ENCODE results near the gene ADARB2.

DNA sequence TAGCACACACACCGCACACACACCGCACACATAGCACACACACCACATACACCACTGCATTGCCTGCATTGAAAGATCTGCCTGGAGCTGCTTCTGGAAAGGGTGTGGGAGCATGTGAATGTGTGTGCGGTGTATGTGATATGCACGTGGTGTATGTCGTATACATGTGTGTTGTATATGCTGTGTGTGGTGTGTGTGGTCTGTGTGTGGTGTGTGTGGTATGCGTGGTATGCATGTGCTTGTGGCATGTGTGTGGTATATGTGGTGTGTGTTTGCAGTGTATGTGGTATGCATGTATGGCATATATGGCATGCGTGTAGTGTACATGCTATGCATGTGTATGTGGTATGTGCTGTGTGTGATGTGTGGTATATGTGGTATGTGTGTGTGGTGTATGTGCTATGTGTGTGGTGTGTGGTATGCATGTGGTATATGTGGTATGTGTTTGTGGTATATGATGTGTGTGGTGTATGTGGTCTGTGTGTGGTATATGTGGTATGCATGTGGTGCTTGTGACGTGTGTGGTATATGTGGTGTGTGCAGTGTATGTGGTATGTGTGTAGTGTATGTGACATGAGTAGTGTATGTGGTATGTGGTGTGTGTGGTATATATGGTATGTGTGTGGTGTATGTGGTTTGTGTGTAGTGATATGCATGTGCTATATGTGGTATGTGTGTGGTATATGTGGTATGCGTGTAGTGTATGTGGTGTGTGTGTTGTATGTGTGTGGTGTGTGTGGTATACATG lies 505.0 kb downstream of the ADARB2 start:
- TF ChIP-seq, protein P1, sequence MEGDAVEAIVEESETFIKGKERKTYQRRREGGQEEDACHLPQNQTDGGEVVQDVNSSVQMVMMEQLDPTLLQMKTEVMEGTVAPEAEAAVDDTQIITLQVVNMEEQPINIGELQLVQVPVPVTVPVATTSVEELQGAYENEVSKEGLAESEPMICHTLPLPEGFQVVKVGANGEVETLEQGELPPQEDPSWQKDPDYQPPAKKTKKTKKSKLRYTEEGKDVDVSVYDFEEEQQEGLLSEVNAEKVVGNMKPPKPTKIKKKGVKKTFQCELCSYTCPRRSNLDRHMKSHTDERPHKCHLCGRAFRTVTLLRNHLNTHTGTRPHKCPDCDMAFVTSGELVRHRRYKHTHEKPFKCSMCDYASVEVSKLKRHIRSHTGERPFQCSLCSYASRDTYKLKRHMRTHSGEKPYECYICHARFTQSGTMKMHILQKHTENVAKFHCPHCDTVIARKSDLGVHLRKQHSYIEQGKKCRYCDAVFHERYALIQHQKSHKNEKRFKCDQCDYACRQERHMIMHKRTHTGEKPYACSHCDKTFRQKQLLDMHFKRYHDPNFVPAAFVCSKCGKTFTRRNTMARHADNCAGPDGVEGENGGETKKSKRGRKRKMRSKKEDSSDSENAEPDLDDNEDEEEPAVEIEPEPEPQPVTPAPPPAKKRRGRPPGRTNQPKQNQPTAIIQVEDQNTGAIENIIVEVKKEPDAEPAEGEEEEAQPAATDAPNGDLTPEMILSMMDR (IDR thresholded peaks at IDR 0.05), result no peak
- no peak for TF ChIP-seq POLR2A (IDR thresholded peaks at IDR 0.05)

Data from testis (tissue), 2 donors.